Tibial nerve (tissue), 4 donors: ENCODE data around the gene NCK2. TPM values are rescaled to one million over a fixed set of nuclear protein-coding genes. Genes with fewer than 3 reads are reported as not detected.

Experiments used
- DNase-seq, 2 donors: peaks; one replicate each; pipeline ENCODE4 v3.0.0-alpha.2; 2019; ENCODE audit warnings: low spot score in 2 of 2
- H3K27ac ChIP-seq, 4 donors: fragments of 200-600 bp; sonication (generic) in 3 of 4; one replicate each; pipeline ENCODE4 v1.5.1; 2017 to 2019; ENCODE audit warnings: mild to moderate bottlenecking in 1 of 4
- H3K27me3 ChIP-seq, 2 donors: fragments of 200-600 bp; sonication (generic) in 1 of 2; one replicate each; pipeline versions ENCODE4 v1.5.1 to v1.6.0; 2017 to 2019
- H3K36me3 ChIP-seq, 3 donors: fragments of 200-600 bp; sonication (generic); one replicate each; pipeline ENCODE4 v1.5.1; 2018 to 2019
- H3K4me1 ChIP-seq, 4 donors: fragments of 200-600 bp; sonication (generic) in 3 of 4; one replicate each; pipeline ENCODE4 v1.5.1; 2017 to 2019
- H3K4me3 ChIP-seq, 4 donors: fragments of 200-600 bp; sonication (generic) in 3 of 4; one replicate each; pipeline ENCODE4 v1.5.1; 2017 to 2019; ENCODE audit warnings: mild to moderate bottlenecking in 1 of 4, moderate library complexity in 1 of 4
- H3K9me3 ChIP-seq, 4 donors: fragments of 200-600 bp; sonication (generic) in 3 of 4; one replicate each; pipeline ENCODE4 v1.5.1; 2017 to 2019
- EP300 ChIP-seq, 2 donors: sonication (generic); formaldehyde crosslinking; IDR thresholded peaks; one replicate each; pipeline ENCODE4 v1.6.1; 2017; ENCODE audit warnings: antibody characterized with exemption in 2 of 2, mild to moderate bottlenecking in 1 of 2
- POLR2A ChIP-seq, 2 donors: fragments of 450-650 bp; IDR thresholded peaks; one replicate each; pipeline ENCODE4 v1.6.1; 2017; ENCODE audit warnings: antibody characterized with exemption in 2 of 2, mild to moderate bottlenecking in 2 of 2, moderate library complexity in 2 of 2
- WGBS, 2 donors: methylation state at CpG; one replicate each; pipeline ENCODE4 v1.1.5; 2018; 5-methylcytosine and 5-hydroxymethylcytosine counted together
- total RNA-seq, 4 donors: library from RNA; depleted of rRNA; stranded (reverse); fragments of >200 nt; gene quantifications; one replicate each; pipeline ENCODE4 v1.1.0, GENCODE V29; 2016
- TF ChIP-seq, protein P1 (sequence below), 5 experiments: fragments of 200-600 bp in 3 of 5; fragments of 450-650 bp in 2 of 5; sonication (generic) in 3 of 5; IDR thresholded peaks; one replicate each; pipeline ENCODE4 v1.5.1; 2016 to 2019; ENCODE audit warnings: antibody characterized with exemption in 5 of 5, mild to moderate bottlenecking in 3 of 5, moderate library complexity in 2 of 5

The NCK2 gene
- total RNA-seq, 4 donors from 2014 or later = 22.6 to 35.9 (median 28.1) TPM

GRCh38 chr2:105887256-105887655 lies 142.5 kb downstream of the NCK2 start:
- no peak for DNase-seq
- Histone ChIP-seq H3K36me3 (peaks cover 0 to 16% (median 0%) of the 10 kb centered on the region in 3 donors), H3K27me3 (no peaks in the 10 kb centered on the region), H3K4me1 (peaks cover 0 to 51% (median 24%) of the 10 kb centered on the region in 4 donors), H3K9me3 (peaks cover 0 to 10% (median 0%) of the 10 kb centered on the region in 4 donors), H3K27ac (peak overlapping the region in 1 of 4 donors; percentile 20), H3K4me3 (no peak overlapping the region)
- TF ChIP-seq, protein P1, sequence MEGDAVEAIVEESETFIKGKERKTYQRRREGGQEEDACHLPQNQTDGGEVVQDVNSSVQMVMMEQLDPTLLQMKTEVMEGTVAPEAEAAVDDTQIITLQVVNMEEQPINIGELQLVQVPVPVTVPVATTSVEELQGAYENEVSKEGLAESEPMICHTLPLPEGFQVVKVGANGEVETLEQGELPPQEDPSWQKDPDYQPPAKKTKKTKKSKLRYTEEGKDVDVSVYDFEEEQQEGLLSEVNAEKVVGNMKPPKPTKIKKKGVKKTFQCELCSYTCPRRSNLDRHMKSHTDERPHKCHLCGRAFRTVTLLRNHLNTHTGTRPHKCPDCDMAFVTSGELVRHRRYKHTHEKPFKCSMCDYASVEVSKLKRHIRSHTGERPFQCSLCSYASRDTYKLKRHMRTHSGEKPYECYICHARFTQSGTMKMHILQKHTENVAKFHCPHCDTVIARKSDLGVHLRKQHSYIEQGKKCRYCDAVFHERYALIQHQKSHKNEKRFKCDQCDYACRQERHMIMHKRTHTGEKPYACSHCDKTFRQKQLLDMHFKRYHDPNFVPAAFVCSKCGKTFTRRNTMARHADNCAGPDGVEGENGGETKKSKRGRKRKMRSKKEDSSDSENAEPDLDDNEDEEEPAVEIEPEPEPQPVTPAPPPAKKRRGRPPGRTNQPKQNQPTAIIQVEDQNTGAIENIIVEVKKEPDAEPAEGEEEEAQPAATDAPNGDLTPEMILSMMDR (IDR thresholded peaks at IDR 0.05) = no peak
- no peak for TF ChIP-seq EP300 (IDR thresholded peaks at IDR 0.05)
- TF ChIP-seq POLR2A (IDR thresholded peaks at IDR 0.05) = no peak
- 80 to 92% methylated on average over 3 of the region's 3 CpGs for WGBS, 2 donors

DNA sequence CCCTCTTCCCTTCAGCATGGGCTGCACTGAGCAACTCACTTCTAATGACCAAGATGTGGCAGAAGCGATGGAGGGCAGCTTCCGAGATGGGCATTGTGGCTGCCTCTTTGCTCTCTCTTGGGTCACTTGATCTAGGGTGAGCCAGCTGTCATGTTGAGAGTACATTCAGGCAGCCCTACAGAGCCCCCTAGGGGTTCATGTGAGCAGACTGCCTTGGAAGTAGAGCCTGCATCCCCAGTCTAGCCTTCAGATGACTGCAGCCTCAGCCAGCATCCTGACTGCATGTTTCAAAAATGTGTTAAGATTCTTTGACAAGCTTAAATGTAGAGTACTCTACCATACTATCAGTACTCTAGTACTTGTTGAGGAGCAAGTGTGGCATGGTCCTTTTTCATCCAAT lies 143.9 kb downstream of the NCK2 start:
- H3K36me3 ChIP-seq = peaks cover 0 to 17% (median 5%) of the 10 kb centered on the region in 3 donors
- no peak overlapping the region for H3K4me3 ChIP-seq
- DNase-seq = no peak
- H3K27ac ChIP-seq = no peak overlapping the region
- H3K27me3 ChIP-seq = no peaks in the 10 kb centered on the region
- peaks cover 0 to 49% (median 23%) of the 10 kb centered on the region in 4 donors for H3K4me1 ChIP-seq
- WGBS, 2 donors = 97 to 100% methylated on average over 2 of the region's 2 CpGs
- TF ChIP-seq, protein P1 (IDR thresholded peaks at IDR 0.05) = no peak
- TF ChIP-seq EP300 (IDR thresholded peaks at IDR 0.05) (no peak), POLR2A (IDR thresholded peaks at IDR 0.05) (no peak)
- H3K9me3 ChIP-seq = peaks cover 0 to 10% (median 0%) of the 10 kb centered on the region in 4 donors

GRCh38 chr2:105889046-105889445 lies 144.3 kb downstream of the NCK2 start:
- Histone ChIP-seq H3K4me1 (peaks cover 0 to 45% (median 21%) of the 10 kb centered on the region in 4 donors), H3K27ac (no peak overlapping the region), H3K9me3 (peaks cover 0 to 10% (median 0%) of the 10 kb centered on the region in 4 donors), H3K27me3 (no peaks in the 10 kb centered on the region), H3K4me3 (no peak overlapping the region), H3K36me3 (peaks cover 0 to 19% (median 6%) of the 10 kb centered on the region in 3 donors)
- TF ChIP-seq POLR2A (IDR thresholded peaks at IDR 0.05) (no peak), EP300 (IDR thresholded peaks at IDR 0.05) (no peak)
- TF ChIP-seq, protein P1 (IDR thresholded peaks at IDR 0.05) = no peak
- 64% methylated on average over 3 of the region's 3 CpGs for WGBS, 2 donors
- DNase-seq = no peak

DNA sequence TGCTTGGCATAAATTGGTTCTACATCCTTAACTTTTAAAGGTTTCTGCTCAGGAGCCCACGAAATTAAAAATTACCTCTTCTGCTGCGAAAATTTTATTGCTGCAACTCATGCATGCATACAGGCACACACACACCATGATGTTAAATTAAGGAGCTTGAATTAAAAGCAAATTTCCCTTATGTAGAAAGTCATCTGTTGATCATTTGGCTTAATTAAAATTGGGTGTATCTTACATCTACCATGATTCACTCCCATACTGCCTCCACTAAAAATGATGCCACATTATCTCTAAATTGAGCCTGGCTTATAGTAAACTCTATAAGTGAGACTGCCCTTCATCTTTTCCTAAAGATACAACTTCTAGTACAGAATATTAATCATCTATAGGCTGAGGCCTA lies 145.4 kb downstream of the NCK2 start:
- TF ChIP-seq EP300 (IDR thresholded peaks at IDR 0.05) = no peak
- no peak for TF ChIP-seq POLR2A (IDR thresholded peaks at IDR 0.05)
- TF ChIP-seq, protein P1 (IDR thresholded peaks at IDR 0.05) = no peak
- Histone ChIP-seq H3K4me1 (peaks cover 0 to 34% (median 18%) of the 10 kb centered on the region in 4 donors), H3K9me3 (peaks cover 0 to 10% (median 0%) of the 10 kb centered on the region in 4 donors), H3K27ac (no peak overlapping the region), H3K4me3 (no peak overlapping the region), H3K36me3 (peaks cover 0 to 28% (median 6%) of the 10 kb centered on the region in 3 donors), H3K27me3 (no peaks in the 10 kb centered on the region)
- WGBS, 2 donors = 41 to 46% methylated on average over 2 of the region's 2 CpGs
- DNase-seq = no peak

- no peaks in the 10 kb centered on the region for H3K27me3 ChIP-seq
- H3K4me1 ChIP-seq = peaks cover 0 to 27% (median 18%) of the 10 kb centered on the region in 4 donors
- DNase-seq = no peak
- no peak overlapping the region for H3K27ac ChIP-seq
- H3K9me3 ChIP-seq = peaks cover 0 to 10% (median 0%) of the 10 kb centered on the region in 4 donors
- H3K36me3 ChIP-seq = peaks cover 0 to 33% (median 6%) of the 10 kb centered on the region in 3 donors
- no peak for TF ChIP-seq EP300 (IDR thresholded peaks at IDR 0.05)
- no peak for TF ChIP-seq POLR2A (IDR thresholded peaks at IDR 0.05)
- TF ChIP-seq, protein P1 (IDR thresholded peaks at IDR 0.05) = no peak
- H3K4me3 ChIP-seq = no peak overlapping the region
- 71 to 82% methylated on average over 10 of the region's 10 CpGs for WGBS, 2 donors
Measured at GRCh38 chr2:105890856-105891255, 146.1 kb downstream of the NCK2 start.
